GM19372 (cell line): ENCODE data around the gene FFAR2.
"Not testable (repeated sequence)": the region's sequence is repeated elsewhere in the genome, so short reads cannot be mapped to it uniquely, and the experiment has no call there.

Experiments
- ATAC-seq: cut with Tn5 transposase; IDR thresholded peaks from one replicate; pipeline ENCODE4 v1.9.1; 2021; ENCODE audit warnings: mild to moderate bottlenecking, low read depth, moderate library complexity; ENCODE audit not compliant: unreplicated experiment

The FFAR2 gene

GRCh38 chr19:35447606-35448469 lies at the start of gene FFAR2:
Gene FFAR2, plus strand, starts transcription at chr19:35448257. Its CDS starts 1,458 bp downstream, at chr19:35449715.
- ATAC-seq, result no peak

- no peak for ATAC-seq
These were observed 49.5 kb upstream of the FFAR2 start for GRCh38 chr19:35398570-35398969.

GRCh38 chr19:35399231-35399630 lies 48.8 kb upstream of the FFAR2 start:
- ATAC-seq, result no peak

- no peak for ATAC-seq
These were observed 47.9 kb upstream of the FFAR2 start for GRCh38 chr19:35399948-35400772.

GRCh38 chr19:35400773-35401100 lies 47.3 kb upstream of the FFAR2 start:
- no peak for ATAC-seq

DNA sequence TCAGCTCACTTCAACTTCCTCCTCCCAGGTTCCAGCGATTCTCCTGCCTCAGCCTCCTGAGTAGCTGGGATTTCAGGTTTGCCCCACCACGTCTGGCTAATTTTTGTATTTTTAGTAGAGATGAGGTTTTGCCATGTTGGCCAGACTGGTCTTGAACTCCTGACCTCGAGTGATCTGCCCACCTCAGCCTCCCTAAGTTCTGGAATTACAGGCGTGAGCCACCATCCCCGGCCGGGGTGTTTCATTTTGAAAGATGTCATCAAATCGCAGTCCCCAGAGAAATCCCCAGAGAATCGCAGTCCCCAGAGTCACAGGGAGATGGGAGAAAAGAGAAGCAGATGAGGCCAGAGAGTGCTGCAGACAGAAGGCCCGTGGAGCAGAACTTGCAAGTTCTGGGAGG lies 46.6 kb upstream of the FFAR2 start:
- ATAC-seq, result not testable (repeated sequence)

GRCh38 chr19:35403116-35403760 lies 44.8 kb upstream of the FFAR2 start:
- no peak for ATAC-seq

DNA sequence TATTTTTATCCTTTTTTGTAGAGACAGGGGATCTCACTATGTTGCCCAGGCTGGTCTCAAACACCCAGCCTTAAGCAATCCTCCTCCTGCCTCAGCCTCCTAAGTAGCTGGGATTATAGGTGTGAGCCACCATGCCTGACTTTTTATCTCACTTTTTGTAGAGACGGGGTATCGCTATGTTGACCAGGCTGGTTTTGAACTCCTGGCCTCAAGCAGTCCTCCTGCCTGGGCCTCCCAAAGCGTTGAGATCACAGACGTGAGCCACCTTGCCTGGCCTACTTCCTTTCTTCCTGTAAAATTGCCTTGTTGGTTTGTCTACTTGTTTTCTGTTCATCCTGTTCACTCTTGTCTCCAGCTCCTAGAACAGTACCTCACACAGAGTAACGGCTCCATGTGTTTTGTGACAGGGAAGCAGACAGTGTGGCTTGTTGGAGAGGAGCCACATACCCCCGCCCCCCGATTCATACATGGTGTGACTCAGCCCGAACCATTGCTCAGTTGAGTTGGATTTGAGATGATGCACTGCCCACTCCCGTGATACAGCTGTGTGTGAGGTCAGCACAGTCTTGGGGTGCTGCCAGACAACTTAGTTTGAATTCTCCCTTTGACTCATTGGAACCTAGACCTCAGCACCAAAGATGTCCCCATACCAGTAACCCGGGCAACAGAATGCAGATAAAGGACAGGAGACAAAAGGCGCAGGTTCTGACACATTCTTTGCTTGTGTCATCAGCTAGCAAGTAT lies 43.0 kb upstream of the FFAR2 start:
- peak; percentile 67 for ATAC-seq

GRCh38 chr19:35407619-35408018 lies 40.4 kb upstream of the FFAR2 start:
- ATAC-seq, result no peak

GRCh38 chr19:35408284-35409171 lies 39.5 kb upstream of the FFAR2 start:
- ATAC-seq, result peak; percentile 55

DNA sequence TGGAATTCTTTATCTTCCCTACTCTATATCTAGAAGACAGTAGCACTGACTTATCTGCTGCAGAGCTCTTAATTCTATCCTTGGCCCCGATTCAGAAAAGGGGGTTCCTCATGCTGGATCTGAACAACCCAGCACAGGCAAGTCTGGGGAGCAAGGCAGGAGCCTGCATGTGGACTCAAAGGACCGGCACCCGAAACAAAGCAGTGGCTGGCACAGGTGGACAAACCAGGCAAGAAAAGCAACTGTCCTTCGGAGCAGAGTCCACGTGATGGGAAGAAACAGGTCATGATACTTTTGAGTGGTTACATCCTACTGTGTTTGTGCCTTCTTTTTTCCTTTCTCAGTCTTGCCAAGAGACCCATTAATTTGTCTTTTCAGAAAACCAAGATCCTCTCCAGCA lies 38.9 kb upstream of the FFAR2 start:
- ATAC-seq, result no peak

DNA sequence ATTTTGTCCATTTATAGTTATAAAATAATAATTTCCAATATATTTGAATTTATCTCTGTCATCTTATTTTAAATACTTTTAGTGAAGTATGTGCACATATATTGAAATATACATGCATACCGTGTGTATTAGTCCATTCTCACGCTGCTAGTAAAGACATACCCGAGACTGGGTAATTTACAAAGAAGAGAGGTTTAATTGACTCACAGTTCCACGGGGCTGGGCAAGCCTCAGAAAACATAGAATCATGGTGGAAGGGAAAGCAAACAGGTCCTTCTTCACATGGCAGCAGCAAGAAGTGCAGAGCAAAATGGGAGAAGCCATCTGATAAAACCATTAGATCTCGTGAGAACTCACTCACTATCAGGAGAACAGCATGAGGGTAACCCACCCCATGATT lies 37.6 kb upstream of the FFAR2 start:
- ATAC-seq, result no peak

- no peak for ATAC-seq
These were observed 33.6 kb upstream of the FFAR2 start for GRCh38 chr19:35414442-35414841.

- ATAC-seq, result no peak
These were observed 31.7 kb upstream of the FFAR2 start for GRCh38 chr19:35416331-35416730.

- ATAC-seq, result no peak
These were observed 30.8 kb upstream of the FFAR2 start for GRCh38 chr19:35417278-35417677.

DNA sequence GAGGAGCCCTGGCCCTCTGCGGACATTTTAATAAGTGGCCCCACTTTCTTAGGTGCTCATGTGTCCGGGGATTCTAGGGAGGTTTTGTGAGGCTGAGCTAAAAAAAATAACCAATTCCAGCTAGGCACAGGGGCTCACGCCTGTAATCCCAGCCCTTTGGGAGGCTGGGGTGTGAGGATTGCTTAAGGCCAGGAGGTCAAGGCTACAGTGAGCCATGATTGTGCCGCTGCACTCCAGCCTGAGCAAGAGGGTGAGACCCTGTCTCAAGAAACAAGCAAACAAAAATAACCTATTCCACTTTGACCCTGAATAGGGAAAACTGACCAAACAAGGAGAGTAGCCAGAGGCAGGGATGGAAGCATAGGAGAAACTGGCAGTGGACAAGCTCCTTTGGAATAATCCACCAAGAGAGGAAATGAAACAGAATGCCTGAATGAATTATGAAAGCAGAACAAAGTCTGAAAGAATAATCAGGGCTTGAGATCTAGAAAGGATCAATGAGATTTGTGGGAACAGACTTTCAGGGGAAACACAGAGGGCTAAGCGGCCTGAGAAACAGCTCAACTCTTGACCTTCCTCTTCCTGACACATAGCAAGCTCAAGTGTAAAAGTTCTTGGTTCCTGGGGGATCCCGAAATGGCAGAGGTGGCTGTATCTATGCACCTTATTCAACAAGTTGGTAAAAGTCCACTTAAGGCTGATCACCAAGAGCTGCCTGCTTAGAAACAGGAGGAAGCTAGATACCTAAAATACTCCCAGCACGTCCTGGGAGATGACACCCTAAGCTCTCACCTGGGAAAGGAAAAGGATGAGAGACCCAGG lies 30.1 kb upstream of the FFAR2 start:
- no peak for ATAC-seq

GRCh38 chr19:35419046-35419445 lies 29.0 kb upstream of the FFAR2 start:
- no peak for ATAC-seq

GRCh38 chr19:35419805-35420204 lies 28.3 kb upstream of the FFAR2 start:
- no peak for ATAC-seq

DNA sequence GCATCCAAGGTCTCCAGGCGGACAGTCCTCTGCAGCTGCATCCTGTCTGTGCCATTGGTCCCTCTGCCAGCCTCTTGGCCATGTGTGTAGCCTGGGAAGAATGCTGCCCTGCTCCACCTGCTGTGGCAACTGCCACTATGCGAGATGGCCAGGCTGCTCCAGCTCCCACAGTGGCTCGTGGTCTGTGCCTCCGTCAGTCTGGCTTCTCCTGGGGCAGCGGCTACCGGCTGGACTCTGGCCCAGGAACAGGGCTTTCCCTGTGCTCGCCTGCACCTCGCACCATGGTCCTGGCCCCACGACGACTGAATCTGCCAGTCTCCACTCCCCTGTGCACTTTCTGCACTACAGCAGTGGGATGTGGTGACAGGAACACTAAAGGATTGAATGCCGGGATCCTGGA lies 26.7 kb upstream of the FFAR2 start:
- no peak for ATAC-seq
